ENCODE data around the gene PHACTR2. TPM values are rescaled to one million over a fixed set of nuclear protein-coding genes. Genes with fewer than 3 reads are reported as not detected.

Gene PHACTR2
- total RNA-seq, 2 donors from 2014 or later = 24.3 to 30.6 TPM

- Mint-ChIP-seq H3K4me1 (ENCODE audit: low read depth) (peaks cover 34% of the 10 kb centered on the region), H3K27ac (no peak overlapping the region)
- ATAC-seq (replicated peaks in 1 of 2) = no peak
Observed at GRCh38 chr6:143695130-143695968, 17.6 kb downstream of the PHACTR2 start.

DNA sequence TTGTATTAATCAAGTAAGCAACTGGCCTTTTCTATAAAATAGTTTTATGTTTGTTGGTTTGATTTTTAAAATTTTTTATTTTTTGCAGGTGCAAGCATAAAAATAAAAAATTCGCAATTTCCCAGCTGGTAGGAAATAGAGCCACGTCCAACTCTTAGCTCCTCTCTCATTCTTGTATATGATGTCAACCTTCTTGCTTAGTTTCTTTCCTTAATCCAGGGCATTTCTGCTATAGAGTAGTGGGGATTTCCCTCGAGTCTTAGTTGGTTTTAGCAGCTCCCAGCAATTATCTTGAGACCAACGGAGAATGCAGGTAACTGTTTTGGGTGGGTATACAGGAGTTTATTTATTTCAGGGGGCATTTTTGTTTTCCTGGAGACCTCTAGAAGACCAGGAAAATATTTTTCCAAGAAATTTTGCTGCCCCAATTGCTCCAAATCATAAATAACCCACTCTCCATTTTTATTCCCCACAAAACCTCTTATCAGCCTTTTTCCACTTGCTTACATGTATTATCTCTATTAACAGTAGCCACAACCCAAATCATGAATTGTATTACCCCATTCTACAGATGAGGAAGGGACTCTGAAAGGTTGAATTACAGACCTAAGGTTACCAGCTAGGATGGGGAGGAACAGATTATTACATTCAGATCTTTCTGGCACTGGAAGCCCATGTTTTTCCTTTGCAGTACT, 18.4 kb downstream of the PHACTR2 start:
- Mint-ChIP-seq H3K4me3 (no peak overlapping the region), H3K9me3 (no peaks in the 10 kb centered on the region), H3K27me3 (ENCODE audit: low read depth) (no peaks in the 10 kb centered on the region), H3K36me3 (ENCODE audit: insufficient read depth in 2 of 2) (peaks cover 0 to 2% of the 10 kb centered on the region in 2 donors), H3K4me1 (ENCODE audit: low read depth) (peaks cover 32% of the 10 kb centered on the region), H3K27ac (no peak overlapping the region)
- DNase-seq = no peak
- ATAC-seq (replicated peaks in 1 of 2) = no peak

More at GRCh38 chr6:143695130-143695968, 17.6 kb downstream of the PHACTR2 start:
- Mint-ChIP-seq H3K4me3 (no peak overlapping the region), H3K27me3 (ENCODE audit: low read depth) (no peaks in the 10 kb centered on the region), H3K36me3 (ENCODE audit: insufficient read depth in 2 of 2) (peaks cover 0 to 2% of the 10 kb centered on the region in 2 donors), H3K9me3 (no peaks in the 10 kb centered on the region)
- no peak for DNase-seq

GRCh38 chr6:143696664-143697000, 18.9 kb downstream of the PHACTR2 start:
- peaks cover 32% of the 10 kb centered on the region for H3K4me1 Mint-ChIP-seq (ENCODE audit: low read depth)
- H3K4me3 Mint-ChIP-seq = no peak overlapping the region
- H3K27ac Mint-ChIP-seq = no peak overlapping the region
- no peak for ATAC-seq (replicated peaks in 1 of 2)
- no peaks in the 10 kb centered on the region for H3K9me3 Mint-ChIP-seq
- H3K27me3 Mint-ChIP-seq (ENCODE audit: low read depth) = no peaks in the 10 kb centered on the region
- DNase-seq = no peak
- H3K36me3 Mint-ChIP-seq (ENCODE audit: insufficient read depth in 2 of 2) = peaks cover 0 to 2% of the 10 kb centered on the region in 2 donors

- Mint-ChIP-seq H3K27me3 (ENCODE audit: low read depth) (no peaks in the 10 kb centered on the region), H3K4me1 (ENCODE audit: low read depth) (peaks cover 32% of the 10 kb centered on the region), H3K36me3 (ENCODE audit: insufficient read depth in 2 of 2) (peaks cover 0 to 2% of the 10 kb centered on the region in 2 donors), H3K27ac (no peak overlapping the region), H3K4me3 (no peak overlapping the region), H3K9me3 (no peaks in the 10 kb centered on the region)
- DNase-seq = no peak
- ATAC-seq (replicated peaks in 1 of 2) = no peak
Observed at GRCh38 chr6:143697076-143697800, 19.5 kb downstream of the PHACTR2 start.

DNA sequence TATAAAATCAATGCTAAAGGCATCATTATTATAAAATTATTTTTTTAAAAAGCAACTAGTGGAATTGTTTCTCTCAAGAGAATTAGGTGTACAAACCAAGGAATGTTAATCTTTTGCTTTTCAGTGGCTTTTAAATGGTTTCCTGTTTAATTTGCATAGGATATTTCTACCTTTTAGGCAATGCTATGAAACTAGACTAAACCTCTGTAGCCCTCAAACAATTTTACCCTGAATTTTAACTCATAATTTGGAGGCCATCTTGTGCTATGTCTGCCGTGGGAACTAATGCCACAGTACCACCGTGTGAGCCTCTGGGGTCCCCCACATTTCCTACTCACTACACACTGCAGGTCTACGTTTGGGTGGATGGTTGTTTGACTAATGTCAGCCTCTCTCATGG, 20.6 kb downstream of the PHACTR2 start:
- Mint-ChIP-seq H3K4me3 (no peak overlapping the region), H3K27ac (no peak overlapping the region), H3K4me1 (ENCODE audit: low read depth) (peaks cover 32% of the 10 kb centered on the region), H3K27me3 (ENCODE audit: low read depth) (no peaks in the 10 kb centered on the region), H3K9me3 (no peaks in the 10 kb centered on the region), H3K36me3 (ENCODE audit: insufficient read depth in 2 of 2) (peaks cover 0 to 2% of the 10 kb centered on the region in 2 donors)
- ATAC-seq (replicated peaks in 1 of 2) (no peak), DNase-seq (no peak)

DNA sequence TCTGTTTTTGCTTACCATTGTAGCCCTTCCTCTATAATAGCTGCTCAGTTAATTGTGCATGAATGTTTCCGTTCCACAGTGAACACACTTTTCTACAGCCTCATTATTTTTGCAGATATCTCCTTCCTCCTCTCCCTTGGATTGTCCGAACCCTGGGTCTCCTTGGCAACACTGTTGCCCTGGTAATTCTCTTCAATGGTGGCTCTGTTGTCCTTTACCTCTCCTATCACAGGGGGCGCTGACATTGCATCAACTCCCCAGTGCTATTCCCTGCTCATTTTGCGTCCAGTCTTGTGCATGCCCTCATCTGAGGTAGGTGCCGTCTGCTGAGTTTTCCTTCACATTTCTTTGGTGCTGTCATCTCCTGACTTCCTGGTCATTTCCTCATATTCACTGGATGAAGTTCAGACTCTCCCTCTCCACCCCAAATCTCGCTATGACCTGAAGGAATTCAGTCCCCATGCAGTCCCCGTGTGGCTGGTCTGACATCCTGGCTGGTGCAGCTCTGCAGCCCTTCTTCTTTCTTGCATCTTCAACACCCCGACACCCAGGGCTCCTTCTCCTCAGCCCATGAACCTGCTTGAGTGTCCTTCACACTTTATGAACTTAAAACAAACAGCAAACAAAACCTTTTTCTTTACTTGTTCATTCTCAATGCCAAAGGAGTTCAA, 21.1 kb downstream of the PHACTR2 start:
- no peaks in the 10 kb centered on the region for H3K27me3 Mint-ChIP-seq (ENCODE audit: low read depth)
- no peaks in the 10 kb centered on the region for H3K9me3 Mint-ChIP-seq
- H3K4me3 Mint-ChIP-seq = no peak overlapping the region
- no peak overlapping the region for H3K27ac Mint-ChIP-seq
- DNase-seq = no peak
- no peak for ATAC-seq (replicated peaks in 1 of 2)
- H3K4me1 Mint-ChIP-seq (ENCODE audit: low read depth) = peaks cover 28% of the 10 kb centered on the region
- H3K36me3 Mint-ChIP-seq (ENCODE audit: insufficient read depth in 2 of 2) = peaks cover 0 to 2% of the 10 kb centered on the region in 2 donors

- H3K9me3 Mint-ChIP-seq = no peaks in the 10 kb centered on the region
- DNase-seq (no peak), ATAC-seq (replicated peaks in 1 of 2) (no peak)
- H3K27me3 Mint-ChIP-seq (ENCODE audit: low read depth) = no peaks in the 10 kb centered on the region
- peaks cover 0 to 2% of the 10 kb centered on the region in 2 donors for H3K36me3 Mint-ChIP-seq (ENCODE audit: insufficient read depth in 2 of 2)
- no peak overlapping the region for H3K27ac Mint-ChIP-seq
- H3K4me1 Mint-ChIP-seq (ENCODE audit: low read depth) = peaks cover 23% of the 10 kb centered on the region
- no peak overlapping the region for H3K4me3 Mint-ChIP-seq
Observed at GRCh38 chr6:143699430-143699825, 21.7 kb downstream of the PHACTR2 start.

DNA sequence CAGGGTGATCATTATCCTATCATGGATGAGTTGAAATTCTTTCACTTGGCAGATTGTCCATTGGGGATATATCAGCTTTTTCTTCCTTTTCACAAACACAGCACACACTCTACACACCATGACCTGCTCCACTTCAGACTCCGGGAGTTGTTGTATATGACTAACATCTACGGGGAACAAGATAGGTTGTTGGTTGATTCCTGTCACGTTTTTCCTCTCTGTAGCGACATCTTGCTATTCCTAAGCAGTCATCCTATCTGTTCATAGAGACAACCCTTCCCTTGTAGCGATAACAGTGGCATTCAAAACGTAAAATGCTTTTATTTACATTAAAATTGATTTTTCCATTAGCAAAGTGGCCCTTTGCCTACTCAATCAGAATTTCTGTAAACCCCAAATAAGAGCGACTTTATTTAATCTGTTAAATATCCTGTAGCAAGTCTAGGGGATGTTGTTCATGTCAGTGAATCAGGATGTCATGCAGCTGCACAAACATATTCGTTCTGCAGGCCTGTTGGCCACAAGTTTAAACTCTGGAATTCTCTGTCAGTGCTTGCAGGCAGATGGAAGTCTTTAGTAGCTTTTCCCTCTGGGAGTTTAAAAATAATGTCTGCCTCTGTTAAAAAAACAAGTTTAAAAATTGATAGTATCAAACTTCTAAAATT, 23.1 kb downstream of the PHACTR2 start:
- H3K4me3 Mint-ChIP-seq = no peak overlapping the region
- H3K27me3 Mint-ChIP-seq (ENCODE audit: low read depth) = no peaks in the 10 kb centered on the region
- ATAC-seq (replicated peaks in 1 of 2) (no peak), DNase-seq (no peak)
- H3K9me3 Mint-ChIP-seq = no peaks in the 10 kb centered on the region
- H3K36me3 Mint-ChIP-seq (ENCODE audit: insufficient read depth in 2 of 2) = peaks cover 0 to 2% of the 10 kb centered on the region in 2 donors
- no peak overlapping the region for H3K27ac Mint-ChIP-seq
- peaks cover 9% of the 10 kb centered on the region for H3K4me1 Mint-ChIP-seq (ENCODE audit: low read depth)

GRCh38 chr6:143701349-143702234, 23.8 kb downstream of the PHACTR2 start:
- Mint-ChIP-seq H3K27me3 (ENCODE audit: low read depth) (no peaks in the 10 kb centered on the region), H3K4me1 (ENCODE audit: low read depth) (peaks cover under 1% of the 10 kb centered on the region), H3K4me3 (no peak overlapping the region), H3K9me3 (no peaks in the 10 kb centered on the region), H3K36me3 (ENCODE audit: insufficient read depth in 2 of 2) (peaks cover 0 to 2% of the 10 kb centered on the region in 2 donors), H3K27ac (no peak overlapping the region)
- ATAC-seq (replicated peaks in 1 of 2) = no peak
- no peak for DNase-seq

DNA sequence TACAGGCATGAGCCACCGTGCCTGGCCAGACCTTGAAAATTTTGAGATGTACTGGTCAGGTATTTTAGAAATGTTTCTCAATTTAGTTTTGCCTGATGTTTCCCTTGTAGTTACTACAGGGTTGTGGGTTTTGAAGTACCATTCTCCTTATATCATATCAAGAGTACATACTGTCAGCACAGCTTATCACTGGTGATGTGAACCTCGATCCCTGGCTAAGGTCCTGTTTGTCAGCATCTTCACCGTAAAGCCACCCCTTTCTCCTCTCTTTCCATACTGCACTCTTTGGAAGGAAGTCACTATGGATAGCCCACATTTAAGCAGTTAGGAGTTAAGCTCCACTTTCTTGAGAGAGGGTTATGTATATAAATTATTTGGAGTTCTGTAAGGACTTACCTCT, 27.8 kb downstream of the PHACTR2 start:
- peaks cover 1 to 4% of the 10 kb centered on the region in 2 donors for H3K36me3 Mint-ChIP-seq (ENCODE audit: insufficient read depth in 2 of 2)
- no peak overlapping the region for H3K27ac Mint-ChIP-seq
- ATAC-seq (replicated peaks in 1 of 2) (no peak), DNase-seq (no peak)
- no peak overlapping the region for H3K4me3 Mint-ChIP-seq
- no peaks in the 10 kb centered on the region for H3K27me3 Mint-ChIP-seq (ENCODE audit: low read depth)
- peaks cover 0 to 7% of the 10 kb centered on the region in 2 donors for H3K9me3 Mint-ChIP-seq
- no peaks in the 10 kb centered on the region for H3K4me1 Mint-ChIP-seq (ENCODE audit: low read depth)

- ATAC-seq (replicated peaks in 1 of 2) (no peak), DNase-seq (no peak)
- Mint-ChIP-seq H3K9me3 (peaks cover 0 to 7% of the 10 kb centered on the region in 2 donors), H3K27me3 (ENCODE audit: low read depth) (no peaks in the 10 kb centered on the region), H3K4me1 (ENCODE audit: low read depth) (no peaks in the 10 kb centered on the region), H3K36me3 (ENCODE audit: insufficient read depth in 2 of 2) (peaks cover 1 to 4% of the 10 kb centered on the region in 2 donors), H3K4me3 (no peak overlapping the region), H3K27ac (no peak overlapping the region)
Observed at GRCh38 chr6:143707697-143708096, 29.9 kb downstream of the PHACTR2 start.

GRCh38 chr6:143708889-143709288, 31.1 kb downstream of the PHACTR2 start:
- DNase-seq = no peak

More at GRCh38 chr6:143708889-143709288, 31.1 kb downstream of the PHACTR2 start:
- H3K4me1 Mint-ChIP-seq (ENCODE audit: low read depth) = no peaks in the 10 kb centered on the region
- no peaks in the 10 kb centered on the region for H3K27me3 Mint-ChIP-seq (ENCODE audit: low read depth)
- H3K9me3 Mint-ChIP-seq = peaks cover 0 to 7% of the 10 kb centered on the region in 2 donors
- H3K27ac Mint-ChIP-seq = no peak overlapping the region
- ATAC-seq (replicated peaks in 1 of 2) = no peak
- no peak overlapping the region for H3K4me3 Mint-ChIP-seq
- peaks cover 4% of the 10 kb centered on the region in 2 donors for H3K36me3 Mint-ChIP-seq (ENCODE audit: insufficient read depth in 2 of 2)
